Measurements from ENCODE around the gene SRPK1.

DNA sequence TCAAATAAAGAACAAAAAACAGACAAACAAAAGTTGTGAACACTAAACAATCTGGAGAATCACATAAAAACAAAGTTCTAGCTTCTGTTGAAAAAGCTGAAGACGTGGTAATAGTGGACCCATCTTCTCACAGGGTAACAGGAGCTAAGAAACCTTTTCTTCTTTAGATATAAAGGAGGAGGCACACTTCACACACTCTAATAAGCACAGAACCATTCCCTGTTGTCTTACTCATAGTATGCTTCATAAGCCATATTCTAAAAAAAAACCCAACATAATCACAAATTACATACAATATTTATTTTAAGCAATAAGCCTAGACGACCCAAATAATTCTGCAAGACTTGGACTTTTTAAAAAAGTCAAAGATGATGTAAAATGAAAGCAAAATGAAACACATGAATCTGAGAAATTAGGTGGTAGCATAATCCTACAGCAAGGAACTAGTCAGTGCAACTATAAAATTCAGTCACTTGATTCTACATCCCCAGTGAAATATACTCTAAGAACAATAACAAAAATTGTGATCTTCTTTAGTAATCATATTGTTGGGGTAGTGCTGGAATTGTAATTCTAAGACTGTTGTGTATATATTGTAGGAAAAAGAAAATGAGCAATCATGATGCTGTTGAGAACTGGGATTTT, 15.6 kb downstream of the SRPK1 start:
- TF ChIP-seq CTCF (IDR thresholded peaks at IDR 0.05 in 2 of 3, conservative IDR thresholded peaks at IDR 0.05 in 1 of 3; ENCODE audit: borderline replicate concordance in 1 of 3, insufficient read depth in 1 of 3, low read depth in 2 of 3, low read length in 2 of 3) (no peak), ZBTB33 (IDR thresholded peaks at IDR 0.05; ENCODE audit: extremely low read depth, insufficient replicate concordance, low read length) (no peak), CEBPB (IDR thresholded peaks at IDR 0.05; ENCODE audit: low read depth) (no peak), EZH2 (IDR thresholded peaks at IDR 0.05) (no peak), SP1 (IDR thresholded peaks at IDR 0.05; ENCODE audit: low read depth) (no peak)

Measured in HCT116 (cell line).